GM12892 (cell line): ENCODE data around the gene ATP8A2.

ENCODE experiments used
- POLR2A ChIP-seq: IDR thresholded peaks from 2 replicates; pipeline ENCODE4 v1.6.1; 2011; ENCODE audit warnings: low read depth, low read length, control low read depth
- POLR2AphosphoS5 ChIP-seq: IDR thresholded peaks from 2 replicates; pipeline ENCODE4 v1.6.1; 2011; ENCODE audit warnings: low read depth, low read length, control low read depth
- TAF1 ChIP-seq: IDR thresholded peaks from 2 replicates; pipeline ENCODE4 v1.6.1; 2011; ENCODE audit warnings: low read depth, mild to moderate bottlenecking, control low read depth, low read length, borderline replicate concordance

DNA sequence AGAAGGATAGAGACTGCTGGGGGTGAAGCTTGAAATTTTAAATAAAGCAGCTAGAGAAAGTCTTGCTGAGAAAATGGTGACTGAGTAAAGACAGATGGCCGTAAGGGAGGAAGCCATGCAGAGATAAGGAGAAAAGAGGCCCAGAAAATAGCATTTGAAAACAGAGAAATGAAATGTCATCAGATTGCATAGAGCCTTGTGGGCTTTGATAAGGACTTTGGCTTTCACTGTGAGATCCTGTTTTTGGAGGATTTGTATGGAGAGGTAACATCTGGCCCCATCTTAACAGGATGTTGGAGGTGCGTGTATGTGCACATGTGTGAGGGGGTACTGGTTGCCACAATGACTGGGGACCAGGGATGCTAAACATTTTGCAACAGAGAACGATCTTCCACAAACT lies 19.5 kb upstream of the ATP8A2 start:
- TF ChIP-seq POLR2A (no peak), POLR2AphosphoS5 (no peak), TAF1 (no peak)
